22Rv1 (cell line): ENCODE data around the gene CCKAR.

Source experiments
- H3K27ac ChIP-seq: fragments of 450-650 bp; 2 replicates; pipeline ENCODE4 v1.5.1; 2017
- CTCF ChIP-seq: fragments of 450-650 bp; IDR thresholded peaks from 2 replicates; pipeline ENCODE4 v1.5.1; 2017; ENCODE audit warnings: mild to moderate bottlenecking
- ZFX ChIP-seq: fragments of 450-650 bp; IDR thresholded peaks from 2 replicates; pipeline ENCODE4 v1.6.1; 2017; ENCODE audit warnings: antibody characterized with exemption, borderline replicate concordance

Gene CCKAR

GRCh38 chr4:26489101-26489985 lies 941 bp downstream of the CCKAR start:
- no peak overlapping the region for H3K27ac ChIP-seq
- TF ChIP-seq ZFX, result no peak
- TF ChIP-seq CTCF, result no peak

GRCh38 chr4:26485684-26486083 lies 4.6 kb downstream of the CCKAR start:
- no peak for TF ChIP-seq ZFX
- no peak overlapping the region for H3K27ac ChIP-seq

GRCh38 chr4:26484516-26484915 lies 5.8 kb downstream of the CCKAR start:
- H3K27ac ChIP-seq, result no peak overlapping the region
- TF ChIP-seq ZFX (no peak), CTCF (no peak)

GRCh38 chr4:26484032-26484515 lies 6.2 kb downstream of the CCKAR start:
- TF ChIP-seq ZFX, result no peak
- no peak for TF ChIP-seq CTCF
- H3K27ac ChIP-seq, result no peak overlapping the region

GRCh38 chr4:26482508-26483462 lies 7.5 kb downstream of the CCKAR start:
- H3K27ac ChIP-seq, result no peak overlapping the region
- TF ChIP-seq CTCF, result no peak
- no peak for TF ChIP-seq ZFX

GRCh38 chr4:26478330-26478729 lies 12.0 kb downstream of the CCKAR start:
- H3K27ac ChIP-seq, result no peak overlapping the region
- TF ChIP-seq ZFX (no peak), CTCF (no peak)

- TF ChIP-seq CTCF (no peak), ZFX (no peak)
- no peak overlapping the region for H3K27ac ChIP-seq
Observed at GRCh38 chr4:26476545-26476944, 13.7 kb downstream of the CCKAR start.
